Thyroid gland (tissue), 4 donors: ENCODE data around the gene ZNF419.
"Not testable (repeated sequence)": the region's sequence is repeated elsewhere in the genome, so short reads cannot be mapped to it uniquely, and the experiment has no call there.

ENCODE experiments used
- CTCF ChIP-seq, 6 experiments: fragments of 200-600 bp in 3 of 6; fragments of 450-650 bp in 3 of 6; sonication (generic) in 3 of 6; IDR thresholded peaks; one replicate each; pipeline ENCODE4 v1.5.1; 2016 to 2019; ENCODE audit warnings: antibody characterized with exemption in 6 of 6, mild to moderate bottlenecking in 2 of 6, inconsistent platforms in 1 of 6, moderate library complexity in 1 of 6
- POLR2A ChIP-seq, 2 donors: fragments of 450-650 bp; IDR thresholded peaks; one replicate each; pipeline ENCODE4 v1.6.1; 2017; ENCODE audit warnings: antibody characterized with exemption in 2 of 2, mild to moderate bottlenecking in 2 of 2, moderate library complexity in 1 of 2

GRCh38 chr19:57499680-57500395 lies 12.3 kb downstream of the ZNF419 start, which contains the start of gene ZNF773:
- TF ChIP-seq CTCF (IDR thresholded peaks at IDR 0.05) = not testable (repeated sequence)
- TF ChIP-seq POLR2A (IDR thresholded peaks at IDR 0.05) = peak in 1 of 2 donors; percentile 85
